Upper lobe of right lung (tissue), 1 donor: ENCODE results near the gene CYP4V2. TPM values are rescaled to one million over a fixed set of nuclear protein-coding genes. Genes with fewer than 3 reads are reported as not detected.

Source experiments
- ATAC-seq: fragments of 200-7000 bp; cut with Tn5 transposase; one replicate; pipeline ENCODE4 v1.9.1; 2020; ENCODE audit warnings: mild to moderate bottlenecking, moderate library complexity
- DNase-seq: peaks from one replicate; pipeline ENCODE4 v3.0.0-alpha.2; 2020
- H3K27ac ChIP-seq: fragments of 200-600 bp; one replicate; pipeline ENCODE4 v1.8.0; 2022
- H3K27me3 ChIP-seq: fragments of 200-600 bp; one replicate; pipeline ENCODE4 v1.8.0; 2022; ENCODE audit warnings: mild to moderate bottlenecking
- H3K36me3 ChIP-seq: fragments of 200-600 bp; one replicate; pipeline ENCODE4 v1.8.0; 2022
- H3K4me1 ChIP-seq: fragments of 200-600 bp; one replicate; pipeline ENCODE4 v1.8.0; 2022
- H3K4me3 ChIP-seq: fragments of 200-600 bp; one replicate; pipeline ENCODE4 v1.8.0; 2022; ENCODE audit warnings: mild to moderate bottlenecking
- H3K9me3 ChIP-seq: fragments of 200-600 bp; one replicate; pipeline ENCODE4 v1.8.0; 2022
- intact Hi-C: fragments of 100-400 bp; cut with DNase I; formaldehyde crosslinking; loops from one replicate; pipeline ENCODE4 v1.11.0; 2022
- total RNA-seq: library from RNA; stranded (reverse); fragmentation: NEBNext Ultra II Directional; extraction: Animal tissue kit (Norgen Biotek cat#: 25700); gene quantifications from one replicate; pipeline ENCODE4 v1.2.1, GENCODE V29; 2021
- TF ChIP-seq, protein P1 (sequence below): fragments of 200-600 bp; IDR thresholded peaks from one replicate; pipeline ENCODE4 v1.8.0; 2022; ENCODE audit warnings: antibody characterized with exemption
- donor health status: DM: no; HTN: yes; CAD: no; lungs with severe emphysema.

The CYP4V2 gene
- total RNA-seq, 1 donor from 2014 or later, result 35.4 TPM

DNA sequence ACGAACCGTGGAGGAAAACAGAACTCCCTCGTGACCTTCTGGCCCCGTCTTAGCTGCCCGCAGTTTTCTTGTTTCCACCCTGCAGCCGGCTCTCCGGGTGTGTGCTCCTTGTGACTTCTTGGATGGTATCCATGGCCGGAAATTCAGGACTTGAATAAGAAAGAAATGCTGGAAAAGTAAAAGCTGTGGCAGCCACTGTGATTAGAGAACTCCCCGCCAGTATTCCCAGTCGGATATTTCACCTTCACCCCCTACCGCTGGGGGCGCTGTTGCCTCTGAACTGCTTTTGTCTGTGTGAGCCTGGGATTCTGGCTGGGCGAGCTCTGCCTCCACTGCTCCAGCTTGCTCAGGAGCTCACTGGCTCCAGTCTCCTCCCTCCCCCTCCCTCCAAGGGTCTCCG lies 41.5 kb upstream of the CYP4V2 start:
- Histone ChIP-seq H3K27ac (no peak overlapping the region), H3K36me3 (no peaks in the 10 kb centered on the region), H3K27me3 (no peaks in the 10 kb centered on the region), H3K4me3 (peak overlapping the region; percentile 16), H3K9me3 (no peaks in the 10 kb centered on the region), H3K4me1 (peaks cover 9% of the 10 kb centered on the region)
- TF ChIP-seq, protein P1, sequence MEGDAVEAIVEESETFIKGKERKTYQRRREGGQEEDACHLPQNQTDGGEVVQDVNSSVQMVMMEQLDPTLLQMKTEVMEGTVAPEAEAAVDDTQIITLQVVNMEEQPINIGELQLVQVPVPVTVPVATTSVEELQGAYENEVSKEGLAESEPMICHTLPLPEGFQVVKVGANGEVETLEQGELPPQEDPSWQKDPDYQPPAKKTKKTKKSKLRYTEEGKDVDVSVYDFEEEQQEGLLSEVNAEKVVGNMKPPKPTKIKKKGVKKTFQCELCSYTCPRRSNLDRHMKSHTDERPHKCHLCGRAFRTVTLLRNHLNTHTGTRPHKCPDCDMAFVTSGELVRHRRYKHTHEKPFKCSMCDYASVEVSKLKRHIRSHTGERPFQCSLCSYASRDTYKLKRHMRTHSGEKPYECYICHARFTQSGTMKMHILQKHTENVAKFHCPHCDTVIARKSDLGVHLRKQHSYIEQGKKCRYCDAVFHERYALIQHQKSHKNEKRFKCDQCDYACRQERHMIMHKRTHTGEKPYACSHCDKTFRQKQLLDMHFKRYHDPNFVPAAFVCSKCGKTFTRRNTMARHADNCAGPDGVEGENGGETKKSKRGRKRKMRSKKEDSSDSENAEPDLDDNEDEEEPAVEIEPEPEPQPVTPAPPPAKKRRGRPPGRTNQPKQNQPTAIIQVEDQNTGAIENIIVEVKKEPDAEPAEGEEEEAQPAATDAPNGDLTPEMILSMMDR, result peak; percentile 55
- ATAC-seq (peak; percentile 50), DNase-seq (no peak)
- intact Hi-C loops, result no loop called here

DNA sequence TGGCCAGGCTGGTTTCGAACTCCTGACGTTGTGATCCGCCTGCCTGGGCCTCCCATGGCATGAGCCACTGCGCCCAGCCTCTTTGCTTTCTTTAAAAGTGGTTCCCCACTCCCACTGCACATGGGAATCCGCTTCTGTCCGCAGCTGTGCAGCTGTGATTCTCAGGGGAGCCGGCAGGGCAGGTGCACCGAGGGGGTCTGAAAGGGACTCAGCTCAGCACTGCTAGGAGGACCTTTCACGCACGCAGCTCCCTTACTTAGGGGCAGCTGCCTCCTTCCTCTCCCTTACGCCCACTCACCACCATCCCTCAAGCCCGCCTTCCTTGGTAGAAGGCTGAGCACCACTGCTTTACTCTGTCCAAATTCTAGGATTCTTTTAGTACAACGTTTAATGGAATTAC lies 40.4 kb upstream of the CYP4V2 start:
- H3K4me1 ChIP-seq, result peaks cover 2% of the 10 kb centered on the region
- TF ChIP-seq, protein P1, result no peak
- no peak for DNase-seq
- intact Hi-C loops, result no loop called here
- H3K27ac ChIP-seq, result no peak overlapping the region
- no peaks in the 10 kb centered on the region for H3K9me3 ChIP-seq
- no peak for ATAC-seq
- no peaks in the 10 kb centered on the region for H3K27me3 ChIP-seq
- no peaks in the 10 kb centered on the region for H3K36me3 ChIP-seq
- H3K4me3 ChIP-seq, result no peak overlapping the region

DNA sequence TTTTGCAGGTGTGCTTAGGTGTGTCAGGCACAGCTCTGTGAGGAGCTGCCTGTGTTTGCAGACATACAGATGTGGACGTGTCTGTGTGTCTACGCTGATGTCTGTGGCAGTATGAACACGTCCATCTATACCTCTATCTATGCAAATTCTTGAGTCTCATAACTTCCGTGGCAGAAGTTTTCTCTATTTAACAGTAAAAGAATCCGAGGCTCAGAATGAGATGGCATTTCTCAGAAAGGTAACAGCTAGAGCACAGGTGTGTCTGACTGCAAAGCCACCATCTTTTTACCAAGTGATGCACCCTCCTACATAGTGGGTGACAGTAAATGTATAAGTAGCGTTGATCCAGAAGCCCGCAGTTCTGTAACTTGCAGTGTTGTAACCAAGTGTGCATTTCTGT lies 39.9 kb upstream of the CYP4V2 start:
- TF ChIP-seq, protein P1, result no peak
- intact Hi-C loops, result no loop called here

DNA sequence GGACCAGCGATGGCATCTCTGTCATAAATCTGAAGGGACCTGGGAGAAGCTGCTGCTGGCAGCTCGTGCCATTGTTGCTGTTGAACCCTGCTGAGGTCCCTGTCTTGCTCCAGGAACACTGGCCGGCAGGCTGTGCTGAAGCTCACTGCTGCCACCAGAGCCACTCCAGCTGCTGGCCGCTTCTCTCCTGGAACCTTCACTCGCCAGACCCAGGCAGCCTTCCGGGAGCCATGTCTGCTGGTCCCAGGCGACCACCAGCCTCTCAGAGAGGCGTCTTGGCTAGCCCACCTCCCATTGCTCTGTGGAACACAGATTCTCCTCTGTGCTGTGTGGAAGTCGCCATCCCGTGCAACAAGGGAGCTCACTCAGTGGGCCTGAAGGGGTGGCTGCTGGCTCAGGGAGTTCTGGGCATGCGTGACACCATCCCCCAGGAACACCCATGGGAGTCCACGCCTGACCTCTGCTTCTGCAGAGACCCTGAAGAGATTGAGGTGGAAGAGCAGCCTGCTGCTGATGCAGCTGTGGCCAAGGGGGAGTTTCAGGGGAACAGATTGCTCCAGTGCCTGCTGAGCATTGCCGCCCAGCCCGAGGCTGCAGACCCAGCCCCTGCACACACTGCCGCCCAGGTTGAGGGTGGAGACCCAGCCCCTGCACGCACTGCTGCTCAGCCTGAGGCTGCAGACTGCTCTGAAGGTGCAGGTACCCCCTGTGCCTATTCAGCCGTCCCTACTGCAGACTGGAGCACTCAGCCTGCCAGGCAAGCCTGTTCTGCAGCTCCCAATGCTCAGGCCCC lies 33.1 kb upstream of the CYP4V2 start:
- intact Hi-C loops, result no loop called here
- Histone ChIP-seq H3K36me3 (peaks cover 7% of the 10 kb centered on the region), H3K4me3 (no peak overlapping the region), H3K27me3 (no peaks in the 10 kb centered on the region), H3K9me3 (no peaks in the 10 kb centered on the region), H3K4me1 (no peaks in the 10 kb centered on the region), H3K27ac (no peak overlapping the region)
- TF ChIP-seq, protein P1, result no peak
- peak; percentile 28 for ATAC-seq
- DNase-seq, result no peak

More for the DNA sequence above, 39.9 kb upstream of the CYP4V2 start:
- H3K36me3 ChIP-seq, result no peaks in the 10 kb centered on the region
- H3K4me1 ChIP-seq, result no peaks in the 10 kb centered on the region
- H3K9me3 ChIP-seq, result no peaks in the 10 kb centered on the region
- H3K27ac ChIP-seq, result no peak overlapping the region
- no peak for ATAC-seq
- no peak overlapping the region for H3K4me3 ChIP-seq
- DNase-seq, result no peak
- H3K27me3 ChIP-seq, result no peaks in the 10 kb centered on the region

DNA sequence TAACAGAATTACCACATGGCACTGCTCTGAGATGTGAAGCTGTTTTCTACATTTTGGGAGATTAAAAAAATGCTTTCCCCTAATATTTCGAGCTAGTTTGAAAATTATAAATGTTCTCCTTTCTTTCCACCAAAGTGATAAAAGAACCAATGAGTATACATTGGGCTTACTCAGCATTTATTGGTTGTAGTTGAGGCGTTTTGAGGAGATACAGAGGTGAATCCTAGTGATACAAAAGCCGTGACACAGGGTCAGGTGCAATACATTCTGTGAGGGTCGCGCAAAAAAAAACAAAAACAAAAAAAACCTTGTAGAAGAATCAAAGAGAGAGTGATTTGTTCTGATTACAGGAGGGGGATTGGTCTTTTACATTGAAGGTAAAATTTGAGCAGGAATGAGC lies 32.4 kb upstream of the CYP4V2 start:
- no peaks in the 10 kb centered on the region for H3K4me1 ChIP-seq
- no peaks in the 10 kb centered on the region for H3K9me3 ChIP-seq
- ATAC-seq (no peak), DNase-seq (no peak)
- no peak overlapping the region for H3K27ac ChIP-seq
- H3K27me3 ChIP-seq, result no peaks in the 10 kb centered on the region
- peaks cover 7% of the 10 kb centered on the region for H3K36me3 ChIP-seq
- H3K4me3 ChIP-seq, result no peak overlapping the region
- intact Hi-C loops, result no loop called here
- TF ChIP-seq, protein P1, result no peak
